HCT116 (cell line): ENCODE data around the gene TMEM266. TPM values are rescaled to one million over a fixed set of nuclear protein-coding genes. Genes with fewer than 3 reads are reported as not detected.

ENCODE experiments used
- ATAC-seq: fragments of 200-7000 bp; cut with Tn5 transposase; 2 replicates; pipeline ENCODE4 v1.9.1; 2020; ENCODE audit warnings: mild to moderate bottlenecking, moderate library complexity
- BruUV-seq: library from RNA; stranded (reverse); fragments of 400-500 nt; replicated peaks from 2 replicates; lab custom pipeline; 2021; lab: Mats Ljungman, UMichigan
- CTCF ChIA-PET: fragments of 300-600 bp; sonication (Branson Sonifier 250); formaldehyde crosslinking; loops from one replicate; lab custom pipeline; 2021; ENCODE audit warnings: antibody characterized with exemption; lab: Charles Lee
- POLR2A ChIA-PET: fragments of 300-600, 350-600 bp; sonication (Branson Sonifier 250); formaldehyde crosslinking; loops from one replicate; lab custom pipeline; 2021; ENCODE audit warnings: antibody characterized with exemption; lab: Charles Lee
- RAD21 ChIA-PET, 2 experiments: fragments of 300-600 bp; sonication (Branson Sonifier 250); formaldehyde crosslinking; loops; one replicate each; lab custom pipeline; 2023; ENCODE audit warnings: low total read pairs in 2 of 2; ENCODE audit not compliant: uncharacterized antibody in 2 of 2, unreplicated experiment in 2 of 2, low non-redundant PET in 1 of 2; lab: Charles Lee
- DNase-seq: peaks from one replicate; pipeline ENCODE4 v3.0.0-alpha.2; 2010; ENCODE audit warnings: low read depth, low spot score
- H2AFZ ChIP-seq: fragments of 200-600 bp; shearing (Covaris generic), sonication (generic); 2 replicates; pipeline ENCODE4 v1.6.1; 2017; ENCODE audit warnings: low read depth, mixed run types, mixed read lengths, antibody characterized with exemption, low read length; ENCODE audit not compliant: poor library complexity, severe bottlenecking
- H3K27ac ChIP-seq: 2 replicates; pipeline ENCODE4 v1.5.1; 2012; ENCODE audit warnings: low read depth, low read length
- H3K27me3 ChIP-seq: fragments of 200-600 bp; sonication (generic); 2 replicates; pipeline ENCODE4 v1.6.1; 2016; ENCODE audit warnings: mixed run types, low read length, mixed read lengths; ENCODE audit not compliant: insufficient read depth
- H3K36me3 ChIP-seq, 2 experiments: fragments of 200-500 bp in 1 of 2; fragments of 200-600 bp in 1 of 2; sonication (Bioruptor generic) in 1 of 2; sonication (generic) in 1 of 2; 2 replicates each; pipeline versions ENCODE4 v1.5.1 to v1.6.1; 2014 to 2016; ENCODE audit warnings: low read length in 2 of 2, inconsistent platforms in 1 of 2, mixed read lengths in 1 of 2, mixed run types in 1 of 2; ENCODE audit not compliant: insufficient read depth in 2 of 2, control insufficient read depth in 1 of 2
- H3K4me1 ChIP-seq, 2 experiments: fragments of 200-600 bp in 1 of 2; sonication (generic) in 1 of 2; 2 replicates each; pipeline versions ENCODE4 v1.5.1 to v1.6.1; 2012 to 2017; ENCODE audit warnings: low read length in 2 of 2, inconsistent platforms in 1 of 2, mild to moderate bottlenecking in 1 of 2, mixed read lengths in 1 of 2, mixed run types in 1 of 2, moderate library complexity in 1 of 2; ENCODE audit not compliant: insufficient read depth in 2 of 2, control insufficient read depth in 1 of 2
- H3K4me2 ChIP-seq: fragments of 200-600 bp; sonication (generic); 2 replicates; pipeline ENCODE4 v1.6.1; 2017; ENCODE audit warnings: mixed run types, low read length, mixed read lengths
- H3K4me3 ChIP-seq, 2 experiments: fragments of 200-600 bp in 1 of 2; sonication (generic) in 1 of 2; replicated peaks in 1 of 2; 2 replicates each; pipeline ENCODE4 v1.5.1; 2011 to 2016; ENCODE audit warnings: low read length in 2 of 2, control low read depth in 1 of 2, low read depth in 1 of 2, mild to moderate bottlenecking in 1 of 2, mixed read lengths in 1 of 2, mixed run types in 1 of 2
- H3K79me2 ChIP-seq: fragments of 200-600 bp; sonication (generic); 2 replicates; pipeline ENCODE4 v1.6.1; 2017; ENCODE audit warnings: mild to moderate bottlenecking, mixed run types, low read length, moderate library complexity, mixed read lengths; ENCODE audit not compliant: insufficient read depth
- H3K9ac ChIP-seq: fragments of 200-600 bp; sonication (generic); 2 replicates; pipeline ENCODE4 v1.6.1; 2016; ENCODE audit warnings: low read length, mixed read lengths
- H3K9me2 ChIP-seq: fragments of 200-600 bp; sonication (generic), shearing (Covaris generic); 2 replicates; pipeline ENCODE4 v1.6.1; 2017; ENCODE audit warnings: mixed run types, mild to moderate bottlenecking, moderate library complexity; ENCODE audit not compliant: insufficient read depth
- H3K9me3 ChIP-seq, 2 experiments: fragments of 200-500 bp in 1 of 2; fragments of 200-600 bp in 1 of 2; sonication (Bioruptor generic) in 1 of 2; sonication (generic) in 1 of 2; 2 replicates each; pipeline ENCODE4 v1.6.1; 2014 to 2017; ENCODE audit warnings: low read length in 2 of 2, mixed read lengths in 2 of 2, inconsistent platforms in 1 of 2, low read depth in 1 of 2, mild to moderate bottlenecking in 1 of 2, mixed run types in 1 of 2, moderate library complexity in 1 of 2; ENCODE audit not compliant: control insufficient read depth in 1 of 2, insufficient read depth in 1 of 2
- H4K20me1 ChIP-seq: fragments of 200-600 bp; sonication (generic), shearing (Covaris generic); 2 replicates; pipeline ENCODE4 v1.6.1; 2017; ENCODE audit warnings: mixed run types, mild to moderate bottlenecking, moderate library complexity; ENCODE audit not compliant: insufficient read depth
- CBX3 ChIP-seq: IDR thresholded peaks from 2 replicates; pipeline ENCODE4 v1.6.1; 2012; ENCODE audit warnings: low read depth
- CTCF ChIP-seq, 3 experiments: fragments of 200-600 bp in 1 of 3; sonication (generic) in 1 of 3; IDR thresholded peaks in 2 of 3; conservative IDR thresholded peaks in 1 of 3; 2 replicates each; pipeline ENCODE4 v1.5.1; 2012 to 2017; ENCODE audit warnings: low read depth in 2 of 3, low read length in 2 of 3, antibody characterized with exemption in 1 of 3, borderline replicate concordance in 1 of 3, control low read depth in 1 of 3, mild to moderate bottlenecking in 1 of 3, mixed read lengths in 1 of 3, mixed run types in 1 of 3, moderate library complexity in 1 of 3; ENCODE audit not compliant: insufficient read depth in 1 of 3
- ELF1 ChIP-seq: IDR thresholded peaks from 2 replicates; pipeline ENCODE4 v1.6.1; 2012; ENCODE audit warnings: low read depth, borderline replicate concordance
- EZH2phosphoT487 ChIP-seq: fragments of 200-600 bp; IDR thresholded peaks from 2 replicates; pipeline ENCODE4 v1.6.1; 2018; ENCODE audit warnings: antibody characterized with exemption, borderline replicate concordance
- FOSL1 ChIP-seq: IDR thresholded peaks from 2 replicates; pipeline ENCODE4 v1.6.1; 2012; ENCODE audit warnings: low read depth
- JUND ChIP-seq: IDR thresholded peaks from 2 replicates; pipeline ENCODE4 v1.6.1; 2012
- MAX ChIP-seq: IDR thresholded peaks from 2 replicates; pipeline ENCODE4 v1.6.1; 2012
- POLR2A ChIP-seq: IDR thresholded peaks from 2 replicates; pipeline ENCODE4 v1.7.0; 2011; ENCODE audit warnings: borderline replicate concordance; ENCODE audit not compliant: insufficient read depth, insufficient read length; ENCODE audit errors: extremely low read depth
- POLR2AphosphoS5 ChIP-seq: IDR thresholded peaks from 2 replicates; pipeline ENCODE4 v1.6.1; 2011; ENCODE audit warnings: mild to moderate bottlenecking, low read depth, low read length, moderate library complexity
- RAD21 ChIP-seq: IDR thresholded peaks from 2 replicates; pipeline ENCODE4 v1.6.1; 2012; ENCODE audit warnings: low read depth, mild to moderate bottlenecking
- SIN3A ChIP-seq: IDR thresholded peaks from 2 replicates; pipeline ENCODE4 v1.6.1; 2012; ENCODE audit warnings: low read depth
- SP1 ChIP-seq: IDR thresholded peaks from 2 replicates; pipeline ENCODE4 v1.6.1; 2012; ENCODE audit warnings: low read depth
- SRF ChIP-seq: IDR thresholded peaks from 2 replicates; pipeline ENCODE4 v1.6.1; 2012; ENCODE audit warnings: low read depth
- YY1 ChIP-seq: IDR thresholded peaks from 2 replicates; pipeline ENCODE4 v1.6.1; 2011; ENCODE audit warnings: low read length, low read depth, moderate library complexity, mild to moderate bottlenecking; ENCODE audit not compliant: insufficient replicate concordance; ENCODE audit errors: extremely low read depth
- ZBTB33 ChIP-seq: IDR thresholded peaks from 2 replicates; pipeline ENCODE4 v1.6.1; 2011; ENCODE audit warnings: mild to moderate bottlenecking, low read length, moderate library complexity; ENCODE audit not compliant: insufficient replicate concordance; ENCODE audit errors: extremely low read depth
- intact Hi-C: fragments of 100-400 bp; cut with micrococcal nuclease; formaldehyde crosslinking; loops from 2 replicates; pipeline ENCODE4 v1.10.0; 2022
- total RNA-seq: library from RNA; stranded (reverse); gene quantifications from one replicate; pipeline ENCODE4 v1.2.1, GENCODE V29; 2021; ENCODE audit not compliant: unreplicated experiment
- TF ChIP-seq, protein P1 (sequence below): IDR thresholded peaks from 2 replicates; pipeline ENCODE4 v1.6.1; 2012; ENCODE audit warnings: low read depth

The TMEM266 gene
- total RNA-seq, 1 experiment from 2014 or later, result 0.91 TPM

DNA sequence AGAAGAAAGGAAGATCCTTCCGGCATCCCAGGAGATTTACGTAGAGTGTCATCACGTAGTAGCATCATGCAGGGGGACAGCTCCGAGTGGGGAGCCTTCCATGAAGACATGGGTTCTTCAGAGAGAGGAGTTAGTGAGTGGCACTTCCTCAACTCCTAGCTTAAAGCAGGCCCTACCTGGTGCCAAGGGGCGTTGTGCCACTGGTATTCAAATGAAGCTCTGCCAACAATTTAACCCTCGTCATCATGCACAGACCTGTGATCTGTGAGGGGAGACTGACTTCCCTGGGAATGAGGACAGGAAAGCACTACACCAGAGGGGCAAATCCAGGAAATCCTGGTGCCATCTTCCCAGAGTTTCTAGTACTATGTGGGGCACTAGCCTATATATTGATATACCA lies 59.0 kb downstream of the TMEM266 start:
- no peaks in the 10 kb centered on the region for H3K36me3 ChIP-seq
- no peak overlapping the region for H3K4me3 ChIP-seq
- no peaks in the 10 kb centered on the region for H3K79me2 ChIP-seq
- no peaks in the 10 kb centered on the region for H3K27me3 ChIP-seq
- no peaks in the 10 kb centered on the region for H4K20me1 ChIP-seq
- no peak for ATAC-seq
- no peaks in the 10 kb centered on the region for H3K4me1 ChIP-seq
- H3K9ac ChIP-seq, result no peak overlapping the region
- no peak for TF ChIP-seq FOSL1
- no peak for TF ChIP-seq POLR2AphosphoS5
- no peak for TF ChIP-seq POLR2A
- TF ChIP-seq CTCF (IDR thresholded peaks at IDR 0.05 in 2 of 3, conservative IDR thresholded peaks at IDR 0.05 in 1 of 3; ENCODE audit: borderline replicate concordance in 1 of 3, insufficient read depth in 1 of 3, low read depth in 2 of 3, low read length in 2 of 3), result no peak
- TF ChIP-seq SP1, result no peak
- TF ChIP-seq, protein P1, sequence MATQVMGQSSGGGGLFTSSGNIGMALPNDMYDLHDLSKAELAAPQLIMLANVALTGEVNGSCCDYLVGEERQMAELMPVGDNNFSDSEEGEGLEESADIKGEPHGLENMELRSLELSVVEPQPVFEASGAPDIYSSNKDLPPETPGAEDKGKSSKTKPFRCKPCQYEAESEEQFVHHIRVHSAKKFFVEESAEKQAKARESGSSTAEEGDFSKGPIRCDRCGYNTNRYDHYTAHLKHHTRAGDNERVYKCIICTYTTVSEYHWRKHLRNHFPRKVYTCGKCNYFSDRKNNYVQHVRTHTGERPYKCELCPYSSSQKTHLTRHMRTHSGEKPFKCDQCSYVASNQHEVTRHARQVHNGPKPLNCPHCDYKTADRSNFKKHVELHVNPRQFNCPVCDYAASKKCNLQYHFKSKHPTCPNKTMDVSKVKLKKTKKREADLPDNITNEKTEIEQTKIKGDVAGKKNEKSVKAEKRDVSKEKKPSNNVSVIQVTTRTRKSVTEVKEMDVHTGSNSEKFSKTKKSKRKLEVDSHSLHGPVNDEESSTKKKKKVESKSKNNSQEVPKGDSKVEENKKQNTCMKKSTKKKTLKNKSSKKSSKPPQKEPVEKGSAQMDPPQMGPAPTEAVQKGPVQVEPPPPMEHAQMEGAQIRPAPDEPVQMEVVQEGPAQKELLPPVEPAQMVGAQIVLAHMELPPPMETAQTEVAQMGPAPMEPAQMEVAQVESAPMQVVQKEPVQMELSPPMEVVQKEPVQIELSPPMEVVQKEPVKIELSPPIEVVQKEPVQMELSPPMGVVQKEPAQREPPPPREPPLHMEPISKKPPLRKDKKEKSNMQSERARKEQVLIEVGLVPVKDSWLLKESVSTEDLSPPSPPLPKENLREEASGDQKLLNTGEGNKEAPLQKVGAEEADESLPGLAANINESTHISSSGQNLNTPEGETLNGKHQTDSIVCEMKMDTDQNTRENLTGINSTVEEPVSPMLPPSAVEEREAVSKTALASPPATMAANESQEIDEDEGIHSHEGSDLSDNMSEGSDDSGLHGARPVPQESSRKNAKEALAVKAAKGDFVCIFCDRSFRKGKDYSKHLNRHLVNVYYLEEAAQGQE, result no peak
- no peak for TF ChIP-seq MAX
- no peak for TF ChIP-seq ZBTB33
- TF ChIP-seq JUND, result no peak
- no peak for TF ChIP-seq EZH2phosphoT487
- TF ChIP-seq SRF, result no peak
- TF ChIP-seq RAD21, result no peak
- TF ChIP-seq ELF1, result no peak
- TF ChIP-seq SIN3A, result no peak
- no peak for TF ChIP-seq YY1
- TF ChIP-seq CBX3, result no peak
- no peaks in the 10 kb centered on the region for H3K9me2 ChIP-seq
- RAD21 ChIA-PET, result no interaction called here
- no peak for DNase-seq
- no TSS peak for BruUV-seq
- H3K27ac ChIP-seq, result no peak overlapping the region
- no peaks in the 10 kb centered on the region for H3K9me3 ChIP-seq
- H3K4me2 ChIP-seq, result no peak overlapping the region
- intact Hi-C loops, result no loop called here
- POLR2A ChIA-PET, result interaction anchor here (0.7 kb wide), 1 partner anchor 9 kb away, joined by 3 read pairs; no protein-coding TSS in a partner anchor
- CTCF ChIA-PET, result no interaction called here
- H2AFZ ChIP-seq, result no peak overlapping the region
